Prostate gland (tissue), 2 donors: Measurements from ENCODE around the gene EFS.
A peak's percentile ranks its signal among the peaks of the same experiment; 100 is the strongest.

Source experiments
- POLR2A ChIP-seq: fragments of 450-650 bp; IDR thresholded peaks from one replicate; pipeline ENCODE4 v1.6.1; 2016; ENCODE audit warnings: antibody characterized with exemption, mild to moderate bottlenecking
- TF ChIP-seq, protein P1 (sequence below), 4 experiments: fragments of 200-600 bp in 2 of 4; fragments of 450-650 bp in 2 of 4; sonication (generic) in 2 of 4; IDR thresholded peaks; 1 replicate in 3 of 4; 2 replicates in 1 of 4; pipeline ENCODE4 v1.5.1; 2016 to 2019; ENCODE audit warnings: antibody characterized with exemption in 4 of 4, mild to moderate bottlenecking in 2 of 4, moderate library complexity in 2 of 4

DNA sequence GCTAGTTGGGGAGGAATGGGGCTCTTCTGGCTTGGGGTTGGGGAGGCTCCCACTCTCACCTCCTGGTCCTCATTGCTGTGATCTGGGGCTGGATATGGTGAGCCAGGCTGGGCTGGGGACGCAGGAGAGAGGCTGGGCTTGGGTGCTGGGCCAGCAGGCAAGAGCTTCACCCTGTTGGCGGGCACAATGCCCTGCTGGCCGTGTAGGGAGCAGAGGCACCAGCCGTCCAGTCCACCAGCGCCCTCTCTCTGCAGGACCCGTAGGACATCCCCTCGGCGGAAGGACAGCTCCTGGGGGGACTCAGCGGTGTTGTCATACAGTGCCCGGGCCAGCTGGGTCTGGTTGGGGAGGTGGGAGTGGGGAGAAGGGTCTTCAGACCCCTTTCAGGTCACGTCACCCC, 4.5 kb downstream of the EFS start:
- TF ChIP-seq, protein P1, sequence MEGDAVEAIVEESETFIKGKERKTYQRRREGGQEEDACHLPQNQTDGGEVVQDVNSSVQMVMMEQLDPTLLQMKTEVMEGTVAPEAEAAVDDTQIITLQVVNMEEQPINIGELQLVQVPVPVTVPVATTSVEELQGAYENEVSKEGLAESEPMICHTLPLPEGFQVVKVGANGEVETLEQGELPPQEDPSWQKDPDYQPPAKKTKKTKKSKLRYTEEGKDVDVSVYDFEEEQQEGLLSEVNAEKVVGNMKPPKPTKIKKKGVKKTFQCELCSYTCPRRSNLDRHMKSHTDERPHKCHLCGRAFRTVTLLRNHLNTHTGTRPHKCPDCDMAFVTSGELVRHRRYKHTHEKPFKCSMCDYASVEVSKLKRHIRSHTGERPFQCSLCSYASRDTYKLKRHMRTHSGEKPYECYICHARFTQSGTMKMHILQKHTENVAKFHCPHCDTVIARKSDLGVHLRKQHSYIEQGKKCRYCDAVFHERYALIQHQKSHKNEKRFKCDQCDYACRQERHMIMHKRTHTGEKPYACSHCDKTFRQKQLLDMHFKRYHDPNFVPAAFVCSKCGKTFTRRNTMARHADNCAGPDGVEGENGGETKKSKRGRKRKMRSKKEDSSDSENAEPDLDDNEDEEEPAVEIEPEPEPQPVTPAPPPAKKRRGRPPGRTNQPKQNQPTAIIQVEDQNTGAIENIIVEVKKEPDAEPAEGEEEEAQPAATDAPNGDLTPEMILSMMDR (IDR thresholded peaks at IDR 0.05): peak in 2 of 4 experiments; percentile 17 to 22
- TF ChIP-seq POLR2A: no peak
